GM21360 (cell line): ENCODE results near the gene BHLHA9.
A peak's percentile ranks its signal among the peaks of the same experiment; 100 is the strongest.
"Not testable (repeated sequence)": the region's sequence is repeated elsewhere in the genome, so short reads cannot be mapped to it uniquely, and the experiment has no call there.

Experiments
- ATAC-seq: cut with Tn5 transposase; IDR thresholded peaks from one replicate; pipeline ENCODE4 v1.9.1; 2021; ENCODE audit warnings: mild to moderate bottlenecking, moderate library complexity; ENCODE audit not compliant: unreplicated experiment

Gene BHLHA9

DNA sequence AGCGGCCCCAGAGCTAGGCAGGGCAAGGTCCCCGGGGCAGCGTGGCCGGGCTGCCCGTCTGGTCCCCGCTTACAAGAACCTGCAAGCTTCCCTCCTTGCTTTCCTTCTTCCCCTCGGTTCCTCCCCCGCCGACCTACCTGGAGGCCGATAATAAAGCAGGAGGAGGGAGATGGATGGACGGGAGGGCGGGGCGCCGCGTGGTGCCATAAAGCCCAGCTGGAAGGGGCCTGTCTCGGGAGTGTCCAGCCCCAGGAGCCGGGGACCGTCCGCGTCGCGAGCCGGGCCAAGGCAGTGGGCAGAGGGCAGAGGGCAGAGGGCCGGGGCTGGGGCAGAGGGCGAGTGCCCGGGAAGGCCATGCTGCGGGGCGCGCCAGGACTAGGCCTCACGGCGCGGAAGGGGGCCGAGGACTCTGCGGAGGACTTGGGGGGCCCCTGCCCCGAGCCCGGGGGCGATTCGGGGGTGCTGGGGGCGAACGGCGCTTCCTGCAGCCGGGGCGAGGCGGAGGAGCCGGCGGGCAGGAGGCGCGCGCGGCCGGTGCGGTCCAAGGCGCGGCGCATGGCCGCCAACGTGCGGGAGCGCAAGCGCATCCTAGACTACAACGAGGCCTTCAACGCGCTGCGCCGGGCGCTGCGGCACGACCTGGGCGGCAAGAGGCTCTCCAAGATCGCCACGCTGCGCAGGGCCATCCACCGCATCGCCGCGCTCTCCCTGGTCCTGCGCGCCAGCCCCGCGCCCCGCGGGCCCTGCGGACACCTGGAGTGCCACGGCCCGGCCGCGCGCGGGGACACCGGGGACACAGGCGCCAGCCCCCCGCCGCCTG lies at the start of gene BHLHA9:
BHLHA9 (plus strand) TSS at position 235 of the 820 bp plus-strand sequence; CDS start at position 355, 120 bp downstream.
- no peak for ATAC-seq

- no peak for ATAC-seq
Measured at GRCh38 chr17:1221209-1221608, 49.0 kb upstream of the BHLHA9 start.

DNA sequence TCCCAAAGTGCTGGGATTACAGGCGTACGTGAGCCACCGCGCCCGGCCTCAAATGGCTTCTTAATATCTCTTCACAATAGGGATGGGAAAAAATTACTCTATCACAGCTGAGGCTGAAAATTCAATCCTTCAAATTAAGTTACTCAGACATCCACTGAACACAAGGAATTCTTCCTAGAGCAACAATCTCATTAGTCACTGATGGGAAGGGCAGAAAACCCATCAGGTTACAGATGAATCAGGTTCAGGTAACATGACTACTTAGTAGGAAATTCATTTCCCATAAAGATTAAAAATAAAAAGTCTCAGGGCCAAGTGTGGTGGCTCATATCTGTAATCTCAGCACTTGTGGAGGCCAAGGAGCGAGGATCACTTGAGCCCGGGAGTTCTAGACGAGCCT lies 47.9 kb upstream of the BHLHA9 start:
- no peak for ATAC-seq

- ATAC-seq, result no peak
Measured at GRCh38 chr17:1223662-1224061, 46.6 kb upstream of the BHLHA9 start.

GRCh38 chr17:1224330-1224729 lies 45.9 kb upstream of the BHLHA9 start:
- ATAC-seq, result no peak

DNA sequence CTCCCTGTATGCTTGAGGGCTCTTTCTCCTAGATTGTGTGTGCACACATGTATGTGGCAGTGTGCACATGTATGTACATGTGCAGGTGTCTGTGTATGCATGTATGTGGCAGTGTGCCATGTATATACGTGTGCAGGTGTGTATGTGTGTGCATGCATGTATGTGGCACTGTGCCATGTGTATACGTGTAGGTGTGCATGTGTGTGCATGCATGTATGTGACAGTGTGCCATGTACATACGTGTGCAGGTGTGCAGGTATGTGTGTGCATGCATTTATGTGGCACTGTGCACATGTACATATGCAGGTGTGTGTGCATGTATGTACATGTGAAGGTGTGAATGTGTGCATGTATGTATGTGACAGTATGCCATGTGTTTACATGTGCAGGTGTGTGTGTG lies 43.9 kb upstream of the BHLHA9 start:
- ATAC-seq, result no peak

DNA sequence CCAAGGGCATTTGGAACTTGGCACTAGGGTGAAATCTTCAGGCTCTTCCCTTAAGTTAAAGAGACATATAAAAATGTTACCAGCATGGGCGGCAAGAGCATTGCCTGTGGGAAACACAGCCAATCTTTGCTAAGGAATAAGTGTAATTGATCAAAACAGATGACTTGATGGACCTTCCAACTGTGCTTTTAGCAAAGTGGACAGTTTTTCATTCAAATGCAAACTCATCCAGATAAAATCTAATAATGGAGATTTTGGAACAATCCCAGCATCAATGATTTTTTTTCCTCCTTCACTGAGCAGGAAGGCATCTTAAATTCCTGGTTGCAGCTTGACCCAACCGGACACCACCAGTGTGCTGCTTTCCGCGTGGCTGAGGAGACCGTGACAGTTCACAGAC lies 42.9 kb upstream of the BHLHA9 start:
- no peak for ATAC-seq

DNA sequence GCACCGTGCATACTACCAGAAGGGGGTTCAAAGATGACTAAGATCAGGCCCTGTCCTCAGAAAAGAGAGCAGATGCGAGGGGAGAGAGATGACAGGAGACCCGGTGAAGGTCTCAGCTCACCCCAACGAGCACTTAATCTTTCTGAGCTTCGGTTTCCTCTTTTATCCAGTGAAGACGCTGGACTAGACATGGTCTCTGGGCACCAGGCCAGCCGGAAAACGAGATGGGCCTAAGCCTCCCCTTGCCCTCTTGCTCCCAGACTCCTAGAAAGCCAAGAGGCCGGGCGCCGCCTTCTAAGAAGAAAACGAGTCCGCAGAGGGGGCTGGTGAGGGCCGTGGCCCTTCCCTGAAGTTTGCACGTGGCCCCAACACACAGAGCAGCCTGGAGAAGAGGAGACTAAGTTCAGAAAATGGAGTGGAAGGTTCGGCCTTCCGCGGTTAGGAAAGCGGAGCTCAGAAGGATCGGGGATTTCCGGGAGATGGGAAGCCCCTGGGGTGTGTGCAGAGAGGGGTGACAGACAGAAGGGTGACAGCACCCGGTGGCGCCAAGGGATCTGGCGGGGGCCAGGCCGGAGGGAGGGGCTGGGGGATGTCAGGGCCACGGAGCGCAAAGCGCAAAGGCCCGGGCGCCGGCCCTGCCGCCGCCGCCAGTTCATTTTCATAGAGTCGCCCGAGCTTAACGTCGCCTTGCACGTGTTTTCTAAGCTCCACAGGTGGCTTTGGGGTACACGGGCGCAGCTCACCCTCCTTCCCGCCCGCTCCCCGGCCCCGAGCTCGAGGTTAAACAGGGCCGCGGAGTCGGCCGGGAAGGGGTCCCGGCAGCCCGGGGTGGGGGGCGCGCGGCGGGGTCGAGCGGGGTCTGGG lies 42.1 kb upstream of the BHLHA9 start:
- ATAC-seq, result peak; percentile 37

DNA sequence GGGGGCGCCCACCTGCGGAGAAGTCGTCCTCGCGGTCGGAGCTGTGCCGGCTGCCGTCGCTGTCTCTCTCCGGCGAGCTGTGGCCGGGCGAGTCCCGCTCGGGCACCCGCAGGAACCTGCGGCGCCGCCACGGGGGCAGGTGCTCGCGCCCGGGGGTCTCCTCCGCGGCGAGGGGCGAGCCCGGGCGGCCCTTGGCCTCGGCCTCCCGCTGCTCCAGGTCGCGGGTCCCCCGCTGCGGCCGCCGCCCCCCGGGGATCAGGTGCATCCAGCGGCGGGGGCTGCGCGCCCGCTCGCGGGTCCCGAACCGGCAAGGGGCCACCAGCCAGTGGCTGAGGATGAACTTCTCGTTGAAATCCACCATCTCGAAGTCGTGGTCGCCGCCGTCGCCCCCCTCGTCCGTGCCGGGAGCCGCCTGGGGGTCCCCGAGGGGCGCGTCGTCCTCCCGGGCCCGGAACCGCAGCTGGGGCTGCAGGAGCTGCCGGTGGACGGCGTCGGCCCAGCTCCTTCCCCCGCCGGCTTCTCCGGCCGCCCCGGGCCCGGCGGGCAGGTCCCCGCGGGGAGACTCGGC lies 41.4 kb upstream of the BHLHA9 start:
- peak; percentile 19 for ATAC-seq

DNA sequence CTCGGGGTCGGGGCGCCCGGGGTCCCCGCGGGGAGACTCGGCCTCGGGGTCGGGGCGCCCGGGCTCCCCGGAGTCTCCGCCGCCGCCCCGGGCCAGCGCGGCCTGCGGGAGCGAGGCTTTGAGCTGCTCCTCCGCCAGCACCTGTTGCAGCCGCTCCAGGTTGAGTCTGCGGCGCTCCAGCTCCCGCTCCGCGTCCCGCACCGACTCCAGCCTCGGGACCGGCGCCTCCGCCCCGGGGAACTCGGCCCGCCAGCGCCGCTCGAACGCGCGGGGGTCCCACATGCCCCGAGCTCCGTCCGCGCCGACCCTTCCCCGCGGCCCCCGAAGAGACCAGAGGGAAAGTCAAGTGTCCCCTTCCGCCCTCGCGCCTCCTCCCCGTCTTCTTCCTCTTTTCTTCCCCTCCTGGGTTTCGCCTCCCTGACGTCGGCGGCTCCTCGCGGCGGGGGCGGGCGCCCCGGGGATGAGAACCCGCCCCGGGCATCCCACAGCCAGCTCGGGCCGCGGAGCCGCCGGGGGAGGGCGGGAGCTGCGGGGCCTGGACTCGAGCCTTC lies 40.8 kb upstream of the BHLHA9 start:
- ATAC-seq, result peak; percentile 49

- ATAC-seq, result no peak
Measured at GRCh38 chr17:1229900-1230501, 40.2 kb upstream of the BHLHA9 start.

DNA sequence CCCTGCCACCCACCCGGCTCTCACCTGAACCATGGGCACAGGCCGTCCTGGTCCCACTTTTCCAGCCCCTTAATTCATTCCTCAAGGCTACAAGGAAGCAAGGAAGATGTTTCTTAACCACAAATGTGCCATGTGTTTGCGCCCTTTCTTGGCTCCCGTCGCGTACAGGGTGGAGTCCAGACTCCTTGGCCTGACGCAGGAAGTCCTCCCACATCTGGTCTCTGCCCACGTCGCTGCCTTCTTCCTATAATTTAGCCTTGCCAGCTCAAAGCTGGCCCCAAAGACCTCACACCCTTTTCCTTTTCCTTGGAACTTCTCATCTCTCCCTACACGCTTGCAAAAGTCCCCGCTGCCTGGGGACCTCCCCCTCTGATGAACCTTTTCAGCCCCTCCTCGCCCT lies 38.8 kb upstream of the BHLHA9 start:
- ATAC-seq, result no peak

GRCh38 chr17:1232331-1232730 lies 37.9 kb upstream of the BHLHA9 start:
- ATAC-seq, result no peak

GRCh38 chr17:1232786-1233185 lies 37.5 kb upstream of the BHLHA9 start:
- no peak for ATAC-seq

DNA sequence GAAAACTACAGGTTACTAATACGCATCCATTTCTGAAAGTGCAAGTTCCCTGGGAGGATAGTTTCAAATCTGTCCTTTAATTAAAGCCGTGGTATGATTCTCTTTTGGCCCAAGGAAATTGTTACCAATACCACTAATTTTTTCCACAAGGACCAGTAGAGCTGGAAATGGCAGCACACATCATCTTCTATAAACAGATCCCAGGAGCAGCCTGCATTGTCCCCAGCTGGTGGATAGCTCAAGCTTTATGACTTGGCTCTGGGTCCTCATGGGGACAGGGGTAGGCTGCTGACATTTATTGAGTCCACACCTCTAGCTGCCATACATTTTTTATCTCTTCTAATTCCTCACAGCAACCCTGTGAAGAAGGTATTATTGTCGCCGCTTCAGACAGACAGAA lies 35.8 kb upstream of the BHLHA9 start:
- ATAC-seq, result no peak

GRCh38 chr17:1237471-1237870 lies 32.8 kb upstream of the BHLHA9 start:
- no peak for ATAC-seq

DNA sequence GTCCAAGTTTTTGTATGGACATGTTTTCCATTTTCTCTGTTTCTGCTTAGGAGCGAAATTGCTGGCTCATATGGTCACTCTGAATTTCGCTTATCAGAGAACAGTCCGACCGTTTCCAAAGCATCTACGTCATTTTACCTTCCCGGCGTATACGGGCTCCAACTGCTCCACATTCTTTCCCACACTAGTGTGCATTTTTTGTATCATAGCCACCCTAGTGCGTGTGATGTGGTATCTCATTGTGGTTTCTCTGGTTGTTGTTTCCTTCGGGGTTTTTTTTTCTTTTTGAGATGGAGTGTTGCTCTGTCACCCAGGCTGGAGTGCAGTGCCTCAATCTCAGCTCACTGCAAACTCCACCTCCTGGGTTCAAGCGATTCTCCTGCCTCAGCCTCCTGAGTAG lies 31.0 kb upstream of the BHLHA9 start:
- ATAC-seq, result no peak

DNA sequence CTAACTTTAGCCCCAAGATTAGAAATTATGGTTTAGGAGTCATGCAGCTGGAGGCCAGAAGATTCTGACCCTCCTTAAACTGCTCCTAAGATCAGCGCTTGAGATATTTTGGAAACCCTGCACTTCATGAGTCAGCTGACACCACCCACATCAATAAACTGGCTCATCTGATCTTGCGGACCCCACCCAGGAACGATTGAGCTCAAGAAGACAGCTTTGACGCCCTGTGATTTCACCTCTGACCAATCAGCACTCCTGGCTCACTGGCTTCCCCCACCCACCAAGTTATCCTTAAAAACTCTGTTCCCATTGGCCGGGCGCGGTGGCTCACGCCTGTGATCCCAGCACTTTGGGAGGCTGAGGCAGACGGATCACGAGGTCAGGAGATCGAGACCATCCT lies 29.8 kb upstream of the BHLHA9 start:
- not testable (repeated sequence) for ATAC-seq

DNA sequence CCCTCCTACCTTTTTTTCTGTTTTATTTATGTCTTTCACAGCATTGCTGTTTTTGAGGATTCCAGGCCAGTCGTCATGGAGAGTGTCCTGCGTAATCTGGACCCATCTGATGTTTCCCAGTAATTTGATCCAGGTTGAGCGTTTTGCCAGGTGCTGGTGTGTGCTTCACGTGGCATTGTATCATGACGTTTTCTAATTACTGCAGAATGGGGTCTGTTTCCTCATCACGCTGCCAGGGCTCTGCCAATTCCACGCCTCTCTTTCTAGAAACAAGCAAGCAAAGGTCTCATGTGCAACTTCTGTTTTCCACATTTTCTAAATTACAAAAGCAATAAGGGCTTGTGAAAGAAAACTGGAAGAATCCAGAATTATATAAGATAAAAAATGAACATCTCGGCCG lies 28.3 kb upstream of the BHLHA9 start:
- ATAC-seq, result no peak

DNA sequence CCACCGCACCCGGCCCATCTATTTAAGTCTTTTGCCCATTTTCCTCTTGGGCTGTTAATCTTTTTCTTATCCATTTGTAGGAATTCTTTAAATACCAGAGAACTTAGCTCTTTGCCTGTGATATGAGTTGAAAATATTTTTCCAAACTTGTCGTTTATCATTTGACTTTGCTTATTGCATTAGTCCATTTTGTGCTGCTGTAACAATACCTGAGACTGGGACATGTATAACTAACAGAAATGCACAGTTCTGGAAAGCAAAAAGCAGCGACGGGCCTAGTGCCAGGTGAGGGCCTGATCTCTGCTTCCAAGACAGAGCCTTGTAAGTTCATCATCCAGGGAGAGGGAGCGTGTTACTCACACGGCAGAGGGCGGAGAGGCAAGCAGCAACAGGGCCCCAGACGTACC lies 25.6 kb upstream of the BHLHA9 start:
- ATAC-seq, result no peak
